HepG2 (cell line): Measurements from ENCODE around the gene STUB1. TPM values are rescaled to one million over a fixed set of nuclear protein-coding genes. Genes with fewer than 3 reads are reported as not detected.

Experiments
- CC2D1A ChIP-seq: sonication (generic); formaldehyde crosslinking; IDR thresholded peaks from 2 replicates; pipeline ENCODE4 v1.8.1; 2023; ENCODE audit warnings: mild to moderate bottlenecking, missing genetic modification reagents
- ERF ChIP-seq: IDR thresholded peaks from 2 replicates; pipeline ENCODE4 v1.6.1; 2018; ENCODE audit warnings: missing biosample characterization, missing genetic modification reagents
- HNF1B ChIP-seq: sonication (generic); formaldehyde crosslinking; IDR thresholded peaks from 2 replicates; pipeline ENCODE4 v1.5.1; 2020; ENCODE audit warnings: mild to moderate bottlenecking, moderate library complexity, missing genetic modification reagents
- ISL2 ChIP-seq: sonication (generic); formaldehyde crosslinking; IDR thresholded peaks from 2 replicates; pipeline ENCODE4 v1.5.0; 2020; ENCODE audit warnings: missing genetic modification reagents
- SSRP1 ChIP-seq: IDR thresholded peaks from 2 replicates; pipeline ENCODE4 v1.6.1; 2016; ENCODE audit warnings: control low read depth
- YEATS2 ChIP-seq: sonication (generic); formaldehyde crosslinking; IDR thresholded peaks from 2 replicates; pipeline ENCODE4 v1.4.0; 2020; ENCODE audit warnings: missing genetic modification reagents, borderline replicate concordance
- ZFY ChIP-seq: sonication (generic); formaldehyde crosslinking; IDR thresholded peaks from 2 replicates; pipeline ENCODE4 v1.4.0; 2020; ENCODE audit warnings: missing genetic modification reagents
- ZNF407 ChIP-seq: sonication (generic); formaldehyde crosslinking; IDR thresholded peaks from one replicate; pipeline ENCODE4 v1.5.1; 2020; ENCODE audit warnings: mild to moderate bottlenecking, missing genetic modification reagents; ENCODE audit errors: not compliant biosample characterization
- ZSCAN9 ChIP-seq: IDR thresholded peaks from 2 replicates; pipeline ENCODE4 v1.6.1; 2016; ENCODE audit warnings: borderline replicate concordance
- polyA plus RNA-seq, 8 experiments: library from polyadenylated mRNA; depleted of rRNA in 3 of 8; stranded (reverse) in 7 of 8; unstranded in 1 of 8; fragments of >200 nt; fragmentation: Illumina TruSeq in 4 of 8; extraction: Trizol in 4 of 8; gene quantifications; 2 replicates each; pipeline versions ENCODE4 v1.2.1 to v1.2.3, GENCODE V29; 2011 to 2016; ENCODE audit warnings: low read depth in 4 of 8, missing spikeins in 1 of 8, mixed read lengths in 1 of 8; ENCODE audit not compliant: insufficient read depth in 1 of 8
- total RNA-seq, 5 experiments: library from RNA; depleted of rRNA; stranded (reverse); fragments of >200 nt; fragmentation: Illumina TruSeq; extraction: Trizol; gene quantifications; 2 replicates each; pipeline ENCODE4 v1.2.3, GENCODE V29; 2016; ENCODE audit warnings: low read depth in 1 of 5
- TF ChIP-seq, protein P1 (sequence below), 2 experiments: sonication (generic) in 1 of 2; formaldehyde crosslinking in 1 of 2; IDR thresholded peaks; 2 replicates each; pipeline versions ENCODE4 v1.4.0 to v1.6.1; 2016 to 2020; ENCODE audit warnings: borderline replicate concordance in 1 of 2, low read depth in 1 of 2, mild to moderate bottlenecking in 1 of 2, missing genetic modification reagents in 1 of 2

Gene STUB1
- total and polyA plus RNA-seq, 2 of the 13 experiments (the other 11 are each of a cell fraction or from before 2014, with no cell fraction given): 52.9 to 78.2 TPM

DNA sequence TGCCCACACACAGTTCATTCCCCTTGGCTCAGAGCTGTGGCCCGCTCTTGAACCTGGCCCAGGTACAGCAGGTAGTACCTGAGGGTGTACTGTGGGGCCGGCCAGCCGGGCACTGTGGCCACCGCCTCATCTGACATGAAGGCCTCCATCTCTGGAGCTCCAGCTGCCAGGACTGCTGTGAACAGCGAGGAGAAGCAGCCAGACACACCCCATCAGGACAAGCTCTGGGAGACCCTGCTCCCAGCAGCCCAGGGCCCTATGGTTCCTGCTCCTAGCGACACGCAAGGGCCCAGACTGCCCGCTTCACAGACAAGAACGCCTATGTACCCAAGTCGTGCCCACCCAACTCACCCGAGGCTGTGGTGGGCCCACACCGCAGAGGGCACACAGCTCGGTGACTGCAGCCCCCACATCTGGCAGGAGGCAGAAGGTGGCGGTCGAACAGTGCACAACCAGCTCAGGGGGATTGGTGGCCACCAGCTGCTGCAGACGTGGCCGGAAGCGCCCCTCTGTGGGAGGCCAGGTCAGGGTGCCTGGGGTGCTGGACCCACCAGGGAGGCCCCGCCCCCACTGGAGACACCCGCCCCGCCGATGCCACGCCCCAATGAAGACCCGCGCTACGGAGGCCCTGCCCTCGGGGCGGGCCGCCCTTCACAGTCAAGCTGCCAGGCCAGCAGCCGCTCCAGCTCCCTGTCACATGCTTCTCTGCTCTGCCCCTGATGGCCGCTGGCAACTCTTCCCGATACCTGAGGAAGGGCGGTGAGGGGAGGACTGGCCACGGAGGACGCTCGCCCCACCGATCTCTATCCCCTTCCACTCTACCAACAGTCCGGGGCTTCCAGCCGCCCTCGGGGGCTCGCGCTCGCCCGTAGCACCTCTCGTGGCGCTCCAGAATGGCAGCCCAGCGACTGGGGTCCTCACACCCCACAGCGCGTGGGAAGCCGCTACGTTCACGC is 1.1 kb upstream of the STUB1 start (continued):
- TF ChIP-seq, protein P1, sequence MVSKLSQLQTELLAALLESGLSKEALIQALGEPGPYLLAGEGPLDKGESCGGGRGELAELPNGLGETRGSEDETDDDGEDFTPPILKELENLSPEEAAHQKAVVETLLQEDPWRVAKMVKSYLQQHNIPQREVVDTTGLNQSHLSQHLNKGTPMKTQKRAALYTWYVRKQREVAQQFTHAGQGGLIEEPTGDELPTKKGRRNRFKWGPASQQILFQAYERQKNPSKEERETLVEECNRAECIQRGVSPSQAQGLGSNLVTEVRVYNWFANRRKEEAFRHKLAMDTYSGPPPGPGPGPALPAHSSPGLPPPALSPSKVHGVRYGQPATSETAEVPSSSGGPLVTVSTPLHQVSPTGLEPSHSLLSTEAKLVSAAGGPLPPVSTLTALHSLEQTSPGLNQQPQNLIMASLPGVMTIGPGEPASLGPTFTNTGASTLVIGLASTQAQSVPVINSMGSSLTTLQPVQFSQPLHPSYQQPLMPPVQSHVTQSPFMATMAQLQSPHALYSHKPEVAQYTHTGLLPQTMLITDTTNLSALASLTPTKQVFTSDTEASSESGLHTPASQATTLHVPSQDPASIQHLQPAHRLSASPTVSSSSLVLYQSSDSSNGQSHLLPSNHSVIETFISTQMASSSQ (IDR thresholded peaks at IDR 0.05; ENCODE audit: low read depth): no peak
- TF ChIP-seq, protein P1 (CRISPR knock-in tag; IDR thresholded peaks at IDR 0.05; ENCODE audit: borderline replicate concordance): peak; percentile 38; the same call in 1 of the 2 replicates
- TF ChIP-seq HNF1B (CRISPR knock-in tag): peak; percentile 44; the same call in 1 of the 2 replicates
- TF ChIP-seq ERF (CRISPR knock-in tag): 0 out of 2 replicates have a peak, but pooled peaks have one; percentile 17
- peak; percentile 25; the same call in 1 of the 2 replicates for TF ChIP-seq ZSCAN9 (CRISPR knock-in tag)
- TF ChIP-seq ZNF407 (CRISPR knock-in tag): peak; percentile 65
- TF ChIP-seq CC2D1A (CRISPR knock-in tag): peak; percentile 22; the same call in 1 of the 2 replicates
- no peak for TF ChIP-seq YEATS2 (CRISPR knock-in tag)
- TF ChIP-seq ZFY (CRISPR knock-in tag): peak; percentile 58
- TF ChIP-seq ISL2: no peak
- TF ChIP-seq SSRP1 (CRISPR knock-in tag): peak; percentile 5; the same call in 1 of the 2 replicates
